NCI-H1048 (cell line): ENCODE data around the gene MAPK8IP3.
"Not testable (repeated sequence)": the region's sequence is repeated elsewhere in the genome, so short reads cannot be mapped to it uniquely, and the experiment has no call there.

Experiments
- DNase-seq: peaks from one replicate; lab custom pipeline; 2025; lab: John Stamatoyannopoulos, UW

Gene MAPK8IP3

GRCh38 chr16:1678500-1679098 lies 27.4 kb upstream of the MAPK8IP3 start:
- DNase-seq, result no peak

GRCh38 chr16:1680361-1680760 lies 25.6 kb upstream of the MAPK8IP3 start:
- no peak for DNase-seq

DNA sequence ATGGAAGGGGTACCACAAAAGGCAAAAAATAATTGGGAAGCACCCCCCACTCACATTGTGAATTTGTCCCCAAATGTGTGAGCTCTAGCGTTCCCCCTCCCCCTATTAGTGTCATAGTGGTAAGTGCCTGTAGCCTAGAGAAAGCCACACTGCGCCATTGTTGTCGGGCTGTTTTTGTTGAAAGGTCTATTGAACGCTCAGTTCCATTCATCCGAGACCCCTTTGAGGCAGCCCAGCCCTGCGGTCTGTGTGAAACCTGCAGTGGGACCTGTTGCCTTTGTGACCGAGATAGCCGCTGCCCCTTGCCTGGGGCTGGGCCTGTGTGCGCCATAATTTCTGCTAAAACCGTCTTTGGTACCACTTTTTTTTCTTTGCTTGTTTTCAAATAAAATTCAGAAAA lies 25.0 kb upstream of the MAPK8IP3 start:
- no peak for DNase-seq

- DNase-seq, result no peak
Measured at GRCh38 chr16:1687427-1688316, 18.3 kb upstream of the MAPK8IP3 start.

DNA sequence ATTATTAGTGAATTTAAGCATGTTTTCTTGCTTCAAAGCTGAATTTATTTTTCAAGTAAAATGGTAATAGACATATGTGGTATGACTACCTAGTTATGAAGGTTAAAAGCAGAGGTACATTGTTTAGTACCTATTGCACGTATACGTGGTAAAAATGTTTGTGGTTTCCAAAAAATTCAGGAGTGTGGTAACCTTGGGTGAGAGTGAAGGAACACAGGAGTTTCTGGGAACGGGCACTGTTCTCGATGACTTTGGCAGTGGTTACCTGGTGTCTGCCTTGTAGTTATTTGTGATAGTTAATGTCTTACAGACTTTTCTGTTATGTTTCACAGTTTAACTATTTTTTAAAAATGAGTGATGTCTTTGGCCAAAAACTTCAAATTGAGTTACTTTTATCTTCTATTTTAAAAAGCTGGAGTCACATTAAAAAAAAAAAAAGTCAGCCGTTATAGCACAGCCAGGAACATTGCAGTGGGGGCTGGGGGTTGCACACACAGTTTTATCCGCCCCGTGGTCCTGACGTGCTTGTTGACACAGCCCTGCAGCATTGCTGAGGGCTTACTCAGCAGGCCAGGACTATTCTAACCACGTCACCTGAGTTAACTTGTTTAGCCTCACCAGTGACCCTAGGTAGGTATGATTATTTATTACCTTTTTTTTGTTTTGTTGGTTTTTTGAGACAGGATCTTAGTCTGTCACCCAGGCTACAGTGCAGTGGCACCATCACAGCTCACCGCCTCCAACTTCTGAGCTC lies 17.0 kb upstream of the MAPK8IP3 start:
- no peak for DNase-seq

DNA sequence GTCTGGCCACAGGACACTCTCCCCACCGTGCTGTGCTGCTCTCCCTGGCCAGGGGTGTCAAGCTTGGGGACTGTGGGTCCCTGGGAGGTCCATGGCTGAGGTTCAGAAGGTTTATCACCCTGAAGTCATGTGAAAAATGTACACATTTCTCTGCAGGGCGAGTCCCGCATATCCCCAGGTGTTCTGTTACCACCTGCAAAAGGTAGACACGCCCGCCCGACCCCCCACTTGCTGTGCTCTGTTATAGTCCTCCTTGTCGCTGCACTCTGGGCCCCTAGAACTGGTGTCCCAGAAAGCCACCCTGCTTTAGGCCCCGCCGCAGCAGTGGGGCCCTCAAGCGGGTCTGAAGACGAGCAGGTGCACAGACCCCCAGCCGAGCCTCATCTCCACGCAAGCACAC lies 16.1 kb upstream of the MAPK8IP3 start:
- no peak for DNase-seq

- DNase-seq, result no peak
Measured at GRCh38 chr16:1690810-1691209, 15.2 kb upstream of the MAPK8IP3 start.

- no peak for DNase-seq
Measured at GRCh38 chr16:1691276-1691675, 14.7 kb upstream of the MAPK8IP3 start.

- DNase-seq, result no peak
Measured at GRCh38 chr16:1691956-1692355, 14.0 kb upstream of the MAPK8IP3 start.

- no peak for DNase-seq
Measured at GRCh38 chr16:1696863-1697262, 9.1 kb upstream of the MAPK8IP3 start.

GRCh38 chr16:1698680-1699079 lies 7.3 kb upstream of the MAPK8IP3 start:
- no peak for DNase-seq

DNA sequence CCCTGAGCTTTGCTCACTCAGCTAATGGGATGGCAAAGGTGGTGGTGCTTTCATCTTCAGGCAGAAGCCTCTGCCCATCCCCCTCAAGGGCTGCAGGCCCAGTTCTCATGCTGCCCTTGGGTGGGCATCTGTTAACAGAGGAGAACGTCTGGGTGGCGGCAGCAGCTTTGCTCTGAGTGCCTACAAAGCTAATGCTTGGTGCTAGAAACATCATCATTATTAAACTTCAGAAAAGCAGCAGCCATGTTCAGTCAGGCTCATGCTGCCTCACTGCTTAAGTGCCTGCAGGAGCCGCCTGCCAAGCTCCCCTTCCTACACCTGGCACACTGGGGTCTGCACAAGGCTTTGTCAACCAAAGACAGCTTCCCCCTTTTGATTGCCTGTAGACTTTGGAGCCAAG lies 5.7 kb upstream of the MAPK8IP3 start:
- no peak for DNase-seq

DNA sequence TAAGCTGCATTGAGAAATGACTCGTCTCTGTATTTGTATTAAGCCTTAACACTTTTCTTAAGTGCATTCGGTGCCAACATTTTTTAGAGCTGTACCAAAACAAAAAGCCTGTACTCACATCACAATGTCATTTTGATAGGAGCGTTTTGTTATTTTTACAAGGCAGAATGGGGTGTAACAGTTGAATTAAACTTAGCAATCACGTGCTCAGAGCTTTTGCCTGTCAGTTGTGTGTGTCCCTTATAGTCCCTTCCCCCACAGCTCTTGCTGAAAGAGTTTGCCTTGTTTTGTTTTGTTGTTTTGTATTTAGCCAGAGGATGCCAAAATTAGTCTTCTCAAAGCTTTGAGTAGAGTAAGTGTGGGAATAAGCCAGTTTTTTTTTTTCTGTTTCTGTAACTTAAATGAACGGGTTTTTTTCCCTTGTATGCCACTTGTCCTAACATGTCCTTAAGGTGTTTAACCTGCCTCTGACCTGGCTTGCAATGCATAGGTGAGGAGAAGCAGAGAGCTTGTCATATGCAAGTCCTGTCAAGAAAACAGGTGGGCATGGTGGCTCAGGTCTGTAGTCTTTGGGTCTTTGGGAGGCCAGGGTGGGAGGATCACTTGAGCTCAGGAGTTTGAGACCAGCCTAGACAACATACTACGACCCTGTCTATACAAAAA lies 4.6 kb upstream of the MAPK8IP3 start:
- DNase-seq, result no peak

DNA sequence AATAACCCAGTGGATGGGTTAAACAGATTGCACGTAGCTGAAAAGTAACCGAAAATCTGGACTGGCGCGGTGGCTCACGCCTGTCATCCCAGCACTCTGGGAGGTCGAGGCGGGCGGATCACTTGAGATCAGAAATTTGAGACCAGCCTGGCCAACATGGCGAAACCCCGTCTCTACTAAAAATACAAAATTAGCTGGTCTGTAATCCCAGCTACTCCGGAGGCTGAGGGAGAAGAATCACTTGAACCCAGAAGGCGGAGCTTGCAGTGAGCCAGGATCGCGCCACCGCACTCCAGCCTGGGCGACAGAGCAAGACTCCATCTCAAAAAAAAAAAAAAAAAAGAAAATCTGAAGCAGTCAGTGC lies 689 bp upstream of the MAPK8IP3 start:
- DNase-seq, result not testable (repeated sequence)

- DNase-seq, result no peak
Measured at GRCh38 chr16:1706386-1707192, 594 bp downstream of the MAPK8IP3 start.

GRCh38 chr16:1707193-1707790 lies 1.3 kb downstream of the MAPK8IP3 start:
- no peak for DNase-seq

GRCh38 chr16:1708083-1708767 lies 2.2 kb downstream of the MAPK8IP3 start:
- DNase-seq, result no peak

GRCh38 chr16:1708768-1709180 lies 2.8 kb downstream of the MAPK8IP3 start:
- DNase-seq, result no peak

DNA sequence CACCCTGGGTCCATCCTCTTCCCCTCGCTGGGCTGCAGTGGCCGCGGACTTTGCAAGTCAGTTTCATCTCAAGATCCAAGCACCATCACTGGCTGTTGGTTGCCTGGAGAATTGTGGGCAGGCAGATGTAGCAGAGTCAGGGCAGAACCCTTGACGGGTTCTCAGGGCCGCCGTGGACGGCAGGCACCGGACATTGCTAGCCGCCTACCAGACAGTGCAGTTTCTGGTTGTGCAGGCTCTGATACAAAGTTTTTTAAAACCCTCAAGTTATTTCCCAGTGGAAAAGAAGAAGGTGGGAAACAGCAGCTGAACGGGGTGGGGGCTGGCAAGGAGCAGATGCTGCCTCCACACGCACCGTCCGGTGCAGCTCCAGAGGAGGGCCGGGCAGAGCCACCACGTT lies 3.4 kb downstream of the MAPK8IP3 start:
- no peak for DNase-seq

- no peak for DNase-seq
Measured at GRCh38 chr16:1710811-1711507, 5.0 kb downstream of the MAPK8IP3 start.
